Gastrocnemius medialis (tissue), 4 donors: ENCODE measurements around the gene SSC4D.
"Not testable (repeated sequence)": the region's sequence is repeated elsewhere in the genome, so short reads cannot be mapped to it uniquely, and the experiment has no call there.

Source experiments
- POLR2A ChIP-seq, 2 donors: fragments of 450-650 bp; IDR thresholded peaks; one replicate each; pipeline ENCODE4 v1.6.1; 2017; ENCODE audit warnings: antibody characterized with exemption in 2 of 2, mild to moderate bottlenecking in 2 of 2, moderate library complexity in 2 of 2
- TF ChIP-seq, protein P1 (sequence below), 5 experiments: fragments of 450-650 bp in 3 of 5; fragments of 200-600 bp in 2 of 5; sonication (generic) in 2 of 5; IDR thresholded peaks in 4 of 5; conservative IDR thresholded peaks in 1 of 5; 1 replicate in 4 of 5; 2 replicates in 1 of 5; pipeline ENCODE4 v1.5.1; 2016 to 2019; ENCODE audit warnings: antibody characterized with exemption in 5 of 5, mild to moderate bottlenecking in 3 of 5, moderate library complexity in 3 of 5

DNA sequence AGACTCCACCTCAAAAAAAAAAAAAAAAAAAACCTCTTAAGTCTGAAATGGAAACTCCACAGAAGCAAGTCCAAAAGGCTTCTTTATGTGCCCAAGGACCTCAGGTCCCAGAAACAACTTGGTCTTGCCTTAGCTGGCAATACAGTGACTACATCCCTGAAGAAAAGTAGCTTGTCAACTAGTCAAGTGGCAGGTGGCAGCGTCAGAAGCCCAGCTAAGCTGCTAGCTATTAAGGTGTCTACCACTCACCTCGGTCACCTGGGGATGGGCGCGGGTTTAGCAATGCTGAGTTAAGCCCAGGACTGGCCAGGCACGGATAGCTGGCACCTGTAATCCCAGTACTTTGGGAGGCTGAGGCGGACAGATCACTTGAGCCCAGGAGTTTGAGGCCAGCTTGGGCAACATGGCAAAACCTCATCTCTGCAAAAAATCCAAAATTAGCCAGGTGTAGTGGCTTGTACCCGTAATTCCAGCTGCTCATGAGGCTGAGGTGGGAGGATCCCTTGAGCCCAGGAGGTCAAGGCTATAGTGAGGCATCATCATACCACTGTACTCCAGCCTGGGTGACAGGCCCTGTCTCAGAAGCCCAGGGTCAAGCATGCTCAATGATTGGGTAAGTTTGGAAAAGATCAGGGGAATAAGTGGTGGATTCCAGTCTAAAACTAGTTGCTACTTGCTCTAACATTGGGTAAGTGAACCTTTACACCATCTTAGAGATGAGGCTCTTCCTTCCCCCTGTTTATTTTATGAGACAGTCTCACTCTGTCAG, 29.8 kb upstream of the SSC4D start:
- TF ChIP-seq, protein P1, sequence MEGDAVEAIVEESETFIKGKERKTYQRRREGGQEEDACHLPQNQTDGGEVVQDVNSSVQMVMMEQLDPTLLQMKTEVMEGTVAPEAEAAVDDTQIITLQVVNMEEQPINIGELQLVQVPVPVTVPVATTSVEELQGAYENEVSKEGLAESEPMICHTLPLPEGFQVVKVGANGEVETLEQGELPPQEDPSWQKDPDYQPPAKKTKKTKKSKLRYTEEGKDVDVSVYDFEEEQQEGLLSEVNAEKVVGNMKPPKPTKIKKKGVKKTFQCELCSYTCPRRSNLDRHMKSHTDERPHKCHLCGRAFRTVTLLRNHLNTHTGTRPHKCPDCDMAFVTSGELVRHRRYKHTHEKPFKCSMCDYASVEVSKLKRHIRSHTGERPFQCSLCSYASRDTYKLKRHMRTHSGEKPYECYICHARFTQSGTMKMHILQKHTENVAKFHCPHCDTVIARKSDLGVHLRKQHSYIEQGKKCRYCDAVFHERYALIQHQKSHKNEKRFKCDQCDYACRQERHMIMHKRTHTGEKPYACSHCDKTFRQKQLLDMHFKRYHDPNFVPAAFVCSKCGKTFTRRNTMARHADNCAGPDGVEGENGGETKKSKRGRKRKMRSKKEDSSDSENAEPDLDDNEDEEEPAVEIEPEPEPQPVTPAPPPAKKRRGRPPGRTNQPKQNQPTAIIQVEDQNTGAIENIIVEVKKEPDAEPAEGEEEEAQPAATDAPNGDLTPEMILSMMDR (IDR thresholded peaks at IDR 0.05 in 4 of 5, conservative IDR thresholded peaks at IDR 0.05 in 1 of 5), result not testable (repeated sequence)
- TF ChIP-seq POLR2A (IDR thresholded peaks at IDR 0.05), result not testable (repeated sequence)
